ENCODE results near the gene ALDH16A1. TPM values are rescaled to one million over a fixed set of nuclear protein-coding genes. Genes with fewer than 3 reads are reported as not detected.
A peak's percentile ranks its signal among the peaks of the same experiment; 100 is the strongest.

ALDH16A1 gene
- total RNA-seq, 1 experiment from 2014 or later, result 40.9 TPM

DNA sequence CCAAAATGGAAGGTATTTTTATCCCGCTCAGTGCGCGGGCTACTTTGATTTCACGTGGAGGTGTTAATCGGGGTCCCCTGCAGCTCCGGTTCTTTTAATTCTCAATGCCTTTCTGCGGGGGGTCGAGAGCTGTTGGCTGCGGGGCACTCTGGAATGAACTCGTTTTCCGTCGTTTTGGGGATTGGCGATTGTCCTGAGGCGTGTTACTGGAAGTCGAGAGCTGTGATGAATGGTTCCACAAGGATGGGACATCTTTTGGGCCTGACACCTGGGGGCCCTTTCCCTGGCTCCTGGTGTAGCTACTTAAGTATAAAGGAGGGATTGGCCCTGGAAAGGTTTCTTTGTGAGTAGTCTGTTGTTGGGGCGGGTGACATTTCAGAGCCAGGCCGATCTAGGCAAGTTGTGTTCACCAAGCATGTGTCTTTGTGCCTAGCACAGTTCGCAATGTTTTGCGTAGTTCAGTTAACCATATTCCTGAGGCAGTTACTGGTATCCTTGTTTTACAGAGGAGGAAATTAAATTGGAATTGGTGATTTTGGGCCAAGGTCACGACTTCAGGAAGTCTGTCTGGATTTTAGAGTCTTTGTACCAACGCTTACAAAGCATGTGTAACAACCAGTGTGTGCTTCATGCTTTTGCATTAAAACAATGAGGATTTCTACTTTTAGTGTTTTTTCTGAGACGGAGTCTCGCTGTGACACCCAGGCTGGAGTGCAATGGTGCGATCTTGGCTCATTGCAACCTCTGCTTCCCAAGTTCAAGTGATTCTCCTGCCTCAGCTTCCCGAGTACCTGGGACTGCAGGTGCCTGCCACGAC, 35.2 kb downstream of the ALDH16A1 start:
- peaks cover 57% of the 10 kb centered on the region for H3F3A ChIP-seq (ENCODE audit: insufficient read depth, low read depth)
- H3K9me2 ChIP-seq (ENCODE audit: insufficient read depth), result no peaks in the 10 kb centered on the region
- TF ChIP-seq EZH2 (IDR thresholded peaks at IDR 0.05; ENCODE audit: low read depth), result no peak
- TF ChIP-seq, protein P1, sequence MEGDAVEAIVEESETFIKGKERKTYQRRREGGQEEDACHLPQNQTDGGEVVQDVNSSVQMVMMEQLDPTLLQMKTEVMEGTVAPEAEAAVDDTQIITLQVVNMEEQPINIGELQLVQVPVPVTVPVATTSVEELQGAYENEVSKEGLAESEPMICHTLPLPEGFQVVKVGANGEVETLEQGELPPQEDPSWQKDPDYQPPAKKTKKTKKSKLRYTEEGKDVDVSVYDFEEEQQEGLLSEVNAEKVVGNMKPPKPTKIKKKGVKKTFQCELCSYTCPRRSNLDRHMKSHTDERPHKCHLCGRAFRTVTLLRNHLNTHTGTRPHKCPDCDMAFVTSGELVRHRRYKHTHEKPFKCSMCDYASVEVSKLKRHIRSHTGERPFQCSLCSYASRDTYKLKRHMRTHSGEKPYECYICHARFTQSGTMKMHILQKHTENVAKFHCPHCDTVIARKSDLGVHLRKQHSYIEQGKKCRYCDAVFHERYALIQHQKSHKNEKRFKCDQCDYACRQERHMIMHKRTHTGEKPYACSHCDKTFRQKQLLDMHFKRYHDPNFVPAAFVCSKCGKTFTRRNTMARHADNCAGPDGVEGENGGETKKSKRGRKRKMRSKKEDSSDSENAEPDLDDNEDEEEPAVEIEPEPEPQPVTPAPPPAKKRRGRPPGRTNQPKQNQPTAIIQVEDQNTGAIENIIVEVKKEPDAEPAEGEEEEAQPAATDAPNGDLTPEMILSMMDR (conservative IDR thresholded peaks at IDR 0.05), result no peak
- peak overlapping the region; percentile 96 for H3K4me3 ChIP-seq
- CTCF ChIA-PET, result interaction anchor here (0.6 kb wide), 1 partner anchor 43 kb away, joined by 5 read pairs; no protein-coding TSS in a partner anchor
- DNase-seq, result no peak
- peaks cover 52% of the 10 kb centered on the region for H3K79me2 ChIP-seq (ENCODE audit: low read depth)
- H4K20me1 ChIP-seq (ENCODE audit: insufficient read depth), result peaks cover 52% of the 10 kb centered on the region
- H2AFZ ChIP-seq, result no peak overlapping the region
- peak overlapping the region; percentile 91 for H3K27ac ChIP-seq
- no TSS peak for BruUV-seq (replicated peaks)
- H3K27me3 ChIP-seq (ENCODE audit: insufficient read depth, low read depth), result no peaks in the 10 kb centered on the region
- POLR2A ChIA-PET (ENCODE audit: unreplicated experiment), result interaction anchor here (0.6 kb wide), 1 partner anchor 512 kb away, joined by 7 read pairs; no protein-coding TSS in a partner anchor
- H3K4me1 ChIP-seq (replicated peaks; ENCODE audit: insufficient read depth), result peaks cover 18% of the 10 kb centered on the region
- H3K9me3 ChIP-seq (ENCODE audit: insufficient read depth, low read depth), result no peaks in the 10 kb centered on the region
- H3K36me3 ChIP-seq (ENCODE audit: low read depth), result peaks cover 51% of the 10 kb centered on the region
- H3K4me2 ChIP-seq, result peak overlapping the region; percentile 95
- intact Hi-C loops (cut with micrococcal nuclease; ENCODE audit: unreplicated experiment), result no loop called here

DNA sequence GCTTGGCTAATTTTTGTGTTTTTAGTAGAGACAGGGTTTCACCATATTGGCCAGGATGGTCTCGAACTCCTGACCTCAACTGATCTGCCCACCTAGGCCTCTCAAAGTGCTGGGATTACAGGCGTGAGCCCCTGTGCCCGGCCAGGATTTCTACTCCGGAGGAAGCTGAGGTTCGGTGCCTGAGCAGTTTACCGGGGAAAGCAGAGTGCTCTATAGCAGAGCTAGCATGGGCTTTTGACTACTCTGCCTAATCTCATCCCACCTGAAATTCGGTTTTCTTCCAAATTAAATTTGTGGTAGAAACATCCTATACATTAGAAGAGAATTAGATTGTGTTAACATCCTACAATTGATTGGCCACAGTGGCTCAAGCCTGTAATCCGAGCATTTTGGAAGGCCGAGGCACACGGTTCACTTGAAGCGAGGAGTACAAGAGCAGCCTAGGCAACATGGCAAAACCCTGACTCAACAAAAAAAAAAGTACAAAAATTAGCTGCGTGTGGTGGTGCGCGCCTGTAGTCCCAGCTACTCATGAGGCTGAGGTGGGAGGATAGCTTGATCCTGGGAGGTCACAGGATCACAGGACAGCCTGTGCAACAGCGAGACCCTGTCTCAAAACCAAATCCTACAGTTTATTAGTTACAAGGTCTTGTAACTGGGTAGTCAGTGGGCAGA, 36.0 kb downstream of the ALDH16A1 start:
- H2AFZ ChIP-seq, result no peak overlapping the region
- no peaks in the 10 kb centered on the region for H3K9me3 ChIP-seq (ENCODE audit: insufficient read depth, low read depth)
- H3K4me2 ChIP-seq, result peak overlapping the region; percentile 95
- H3F3A ChIP-seq (ENCODE audit: insufficient read depth, low read depth), result peaks cover 64% of the 10 kb centered on the region
- peaks cover 51% of the 10 kb centered on the region for H3K36me3 ChIP-seq (ENCODE audit: low read depth)
- CTCF ChIA-PET, result interaction anchor here (0.6 kb wide), 1 partner anchor 438 kb away, joined by 3 read pairs; no protein-coding TSS in a partner anchor
- intact Hi-C loops (cut with micrococcal nuclease; ENCODE audit: unreplicated experiment), result no loop called here
- no peaks in the 10 kb centered on the region for H3K9me2 ChIP-seq (ENCODE audit: insufficient read depth)
- TF ChIP-seq, protein P1 (conservative IDR thresholded peaks at IDR 0.05), result no peak
- TF ChIP-seq EZH2 (IDR thresholded peaks at IDR 0.05; ENCODE audit: low read depth), result no peak
- H3K4me1 ChIP-seq (replicated peaks; ENCODE audit: insufficient read depth), result peaks cover 18% of the 10 kb centered on the region
- no peaks in the 10 kb centered on the region for H3K27me3 ChIP-seq (ENCODE audit: insufficient read depth, low read depth)
- peaks cover 52% of the 10 kb centered on the region for H4K20me1 ChIP-seq (ENCODE audit: insufficient read depth)
- H3K4me3 ChIP-seq, result peak overlapping the region; percentile 96
- DNase-seq, result no peak
- POLR2A ChIA-PET (ENCODE audit: unreplicated experiment), result interaction anchor here (0.6 to 0.7 kb wide), 3 partner anchors 38 to 362 kb away, joined by 3 to 4 read pairs (median 4); partner anchors contain the start of gene PIH1D1
- peak overlapping the region; percentile 91 for H3K27ac ChIP-seq
- peaks cover 52% of the 10 kb centered on the region for H3K79me2 ChIP-seq (ENCODE audit: low read depth)
- BruUV-seq (replicated peaks), result no TSS peak

DNA sequence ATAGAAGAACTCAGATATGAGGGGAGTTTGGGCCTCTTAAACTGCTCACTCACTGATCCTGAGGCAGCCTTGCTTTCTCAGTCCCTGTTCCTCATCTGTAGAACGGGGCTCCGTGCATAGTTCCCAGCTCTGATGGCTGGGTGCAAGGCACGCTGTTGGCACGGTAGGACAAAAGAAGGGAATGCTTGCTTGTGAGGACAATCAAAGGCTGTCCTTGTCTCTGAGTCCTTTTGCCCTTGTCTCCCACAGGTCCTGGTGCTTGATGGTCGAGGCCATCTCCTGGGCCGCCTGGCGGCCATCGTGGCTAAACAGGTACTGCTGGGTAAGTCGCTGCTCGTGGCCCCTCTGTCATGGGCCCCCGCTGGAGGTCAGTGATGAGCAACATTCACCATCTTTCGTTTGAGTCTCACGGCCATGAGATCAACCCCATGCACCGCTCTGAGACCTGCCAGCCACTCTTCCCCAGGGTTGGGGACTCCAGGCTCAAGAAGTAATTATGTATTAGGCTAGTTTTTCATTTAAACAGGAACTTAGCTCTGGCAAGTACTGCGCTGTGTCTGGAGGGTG, 36.7 kb downstream of the ALDH16A1 start:
- Histone ChIP-seq H3K36me3 (ENCODE audit: low read depth) (peaks cover 51% of the 10 kb centered on the region), H3K9me2 (ENCODE audit: insufficient read depth) (no peaks in the 10 kb centered on the region), H3K27me3 (ENCODE audit: insufficient read depth, low read depth) (no peaks in the 10 kb centered on the region), H3K4me2 (peak overlapping the region; percentile 95), H3K27ac (peak overlapping the region; percentile 91), H4K20me1 (ENCODE audit: insufficient read depth) (peaks cover 52% of the 10 kb centered on the region), H3K4me3 (peak overlapping the region; percentile 96), H3K9me3 (ENCODE audit: insufficient read depth, low read depth) (no peaks in the 10 kb centered on the region), H2AFZ (no peak overlapping the region), H3K79me2 (ENCODE audit: low read depth) (peaks cover 52% of the 10 kb centered on the region), H3F3A (ENCODE audit: insufficient read depth, low read depth) (peaks cover 71% of the 10 kb centered on the region), H3K4me1 (replicated peaks; ENCODE audit: insufficient read depth) (peaks cover 18% of the 10 kb centered on the region)
- no peak for DNase-seq
- no peak for TF ChIP-seq EZH2 (IDR thresholded peaks at IDR 0.05; ENCODE audit: low read depth)
- TF ChIP-seq, protein P1 (conservative IDR thresholded peaks at IDR 0.05), result no peak; the same call in 1 of the 2 replicates
- ChIA-PET POLR2A (ENCODE audit: unreplicated experiment) (interaction anchor here (0.7 kb wide), 1 partner anchor 38 kb away, joined by 4 read pairs; the partner anchor contains the start of gene PIH1D1), CTCF (no interaction called here)
- intact Hi-C loops (cut with micrococcal nuclease; ENCODE audit: unreplicated experiment), result no loop called here
- no TSS peak for BruUV-seq (replicated peaks)
